OCI-LY7 (cell line): Measurements from ENCODE around the gene SETBP1. TPM values are rescaled to one million over a fixed set of nuclear protein-coding genes. Genes with fewer than 3 reads are reported as not detected.

Experiments
- BruUV-seq: library from RNA; stranded (reverse); fragments of 400-500 nt; replicated peaks from 2 replicates; lab custom pipeline; 2021; lab: Mats Ljungman, UMichigan
- CTCF ChIA-PET: fragments of 300-600 bp; sonication (Branson Sonifier 250); formaldehyde crosslinking; loops from one replicate; lab custom pipeline; 2022; ENCODE audit warnings: antibody characterized with exemption; ENCODE audit not compliant: unreplicated experiment; lab: Charles Lee
- POLR2A ChIA-PET: fragments of 300-600 bp; sonication (Branson Sonifier 250); formaldehyde crosslinking; loops from one replicate; lab custom pipeline; 2022; ENCODE audit warnings: antibody characterized with exemption; lab: Charles Lee
- DNase-seq: peaks from one replicate; pipeline ENCODE4 v3.0.0-alpha.2; 2015; ENCODE audit warnings: low spot score
- H2AFZ ChIP-seq: fragments of 200-600 bp; sonication (generic), shearing (Covaris generic); 2 replicates; pipeline ENCODE4 v1.6.1; 2014; ENCODE audit warnings: mild to moderate bottlenecking, antibody characterized with exemption, low read length, moderate library complexity
- H3K27ac ChIP-seq: fragments of 200-600 bp; sonication (generic); 2 replicates; pipeline ENCODE4 v1.5.1; 2014; ENCODE audit warnings: mixed run types, low read depth, mild to moderate bottlenecking, moderate library complexity, low read length, inconsistent platforms; ENCODE audit not compliant: poor library complexity, severe bottlenecking
- H3K36me3 ChIP-seq: fragments of 200-600 bp; sonication (generic); 2 replicates; pipeline ENCODE4 v1.6.1; 2014; ENCODE audit warnings: mild to moderate bottlenecking, antibody characterized with exemption, low read length, moderate library complexity, mixed read lengths; ENCODE audit not compliant: insufficient read depth
- H3K4me1 ChIP-seq: fragments of 200-600 bp; sonication (generic); 2 replicates; pipeline ENCODE4 v1.5.1; 2014; ENCODE audit warnings: mild to moderate bottlenecking, low read length; ENCODE audit not compliant: insufficient read depth, poor library complexity, severe bottlenecking
- H3K4me2 ChIP-seq: fragments of 200-600 bp; sonication (generic); 2 replicates; pipeline ENCODE4 v1.6.1; 2014; ENCODE audit warnings: mild to moderate bottlenecking, low read length
- H3K4me3 ChIP-seq: fragments of 200-600 bp; sonication (generic); 2 replicates; pipeline ENCODE4 v1.5.1; 2014; ENCODE audit warnings: mild to moderate bottlenecking, low read depth, low read length; ENCODE audit not compliant: poor library complexity, severe bottlenecking
- H3K79me2 ChIP-seq: fragments of 200-600 bp; sonication (generic); 2 replicates; pipeline ENCODE4 v1.6.1; 2016; ENCODE audit warnings: low read depth, mild to moderate bottlenecking, low read length, moderate library complexity, mixed read lengths; ENCODE audit not compliant: insufficient read depth
- H3K9me2 ChIP-seq: fragments of 200-600 bp; sonication (generic); 2 replicates; pipeline ENCODE4 v1.6.1; 2016; ENCODE audit warnings: mild to moderate bottlenecking, low read length, mixed read lengths; ENCODE audit not compliant: insufficient read depth
- H3K9me3 ChIP-seq: fragments of 200-600 bp; sonication (generic); 2 replicates; pipeline ENCODE4 v1.6.1; 2014; ENCODE audit warnings: mild to moderate bottlenecking, mixed run types, low read length, mixed read lengths
- H4K20me1 ChIP-seq: fragments of 200-600 bp; sonication (generic); 2 replicates; pipeline ENCODE4 v1.6.1; 2014; ENCODE audit warnings: mild to moderate bottlenecking, antibody characterized with exemption, low read length, moderate library complexity, mixed read lengths; ENCODE audit not compliant: insufficient read depth
- CTCF ChIP-seq: fragments of 200-600 bp; sonication (generic); conservative IDR thresholded peaks from 2 replicates; pipeline ENCODE4 v1.5.1; 2014; ENCODE audit warnings: mild to moderate bottlenecking, antibody characterized with exemption, low read length, moderate library complexity, mixed read lengths
- EZH2phosphoT487 ChIP-seq: fragments of 200-600 bp; sonication (generic); IDR thresholded peaks from 2 replicates; pipeline ENCODE4 v1.6.1; 2018; ENCODE audit warnings: low read depth, borderline replicate concordance, mild to moderate bottlenecking, mixed run types, antibody characterized with exemption, low read length, moderate library complexity, mixed read lengths
- intact Hi-C: fragments of 100-400 bp; cut with micrococcal nuclease; formaldehyde crosslinking; loops from one replicate; pipeline ENCODE4 v1.10.0; 2022; ENCODE audit not compliant: unreplicated experiment
- total RNA-seq, 2 experiments: library from RNA; depleted of rRNA in 1 of 2; stranded (reverse); fragments of >200 nt in 1 of 2; shearing (Covaris generic) in 1 of 2; gene quantifications; 2 replicates each; pipeline ENCODE4 v1.2.3, GENCODE V29; 2014 to 2022

The SETBP1 gene
- total RNA-seq, 2 experiments from 2014 or later: 2.6 to 9.1 TPM

GRCh38 chr18:45023519-45023918 lies 342.8 kb downstream of the SETBP1 start:
- no TSS peak for BruUV-seq
- Histone ChIP-seq H3K9me3 (no peaks in the 10 kb centered on the region), H3K4me2 (no peak overlapping the region)

GRCh38 chr18:45024357-45025088 lies 343.8 kb downstream of the SETBP1 start:
- TF ChIP-seq CTCF: no peak
- Histone ChIP-seq H3K9me2 (no peaks in the 10 kb centered on the region), H4K20me1 (no peaks in the 10 kb centered on the region), H3K4me3 (no peak overlapping the region), H3K4me2 (no peak overlapping the region), H3K36me3 (no peaks in the 10 kb centered on the region), H3K27ac (no peak overlapping the region), H3K79me2 (no peaks in the 10 kb centered on the region), H3K4me1 (no peaks in the 10 kb centered on the region), H2AFZ (no peak overlapping the region), H3K9me3 (no peaks in the 10 kb centered on the region)
- ChIA-PET CTCF (no interaction called here), POLR2A (no interaction called here)
- intact Hi-C loops: no loop called here
- no peak for DNase-seq
- BruUV-seq: no TSS peak

More at GRCh38 chr18:45023519-45023918, 342.8 kb downstream of the SETBP1 start:
- no peak for TF ChIP-seq EZH2phosphoT487
- no peak for TF ChIP-seq CTCF
- Histone ChIP-seq H4K20me1 (no peaks in the 10 kb centered on the region), H3K4me3 (no peak overlapping the region), H3K4me1 (no peaks in the 10 kb centered on the region), H3K27ac (no peak overlapping the region), H2AFZ (no peak overlapping the region), H3K9me2 (no peaks in the 10 kb centered on the region), H3K36me3 (no peaks in the 10 kb centered on the region), H3K79me2 (no peaks in the 10 kb centered on the region)
- DNase-seq: no peak
- intact Hi-C loops: no loop called here
- ChIA-PET POLR2A (no interaction called here), CTCF (no interaction called here)

- TF ChIP-seq CTCF: no peak
- TF ChIP-seq EZH2phosphoT487: no peak
- H3K9me3 ChIP-seq: no peaks in the 10 kb centered on the region
- H4K20me1 ChIP-seq: no peaks in the 10 kb centered on the region
- POLR2A ChIA-PET: no interaction called here
- no peaks in the 10 kb centered on the region for H3K9me2 ChIP-seq
- BruUV-seq: no TSS peak
- no peak overlapping the region for H3K27ac ChIP-seq
- H3K36me3 ChIP-seq: no peaks in the 10 kb centered on the region
- no peak overlapping the region for H3K4me2 ChIP-seq
- no peaks in the 10 kb centered on the region for H3K4me1 ChIP-seq
- CTCF ChIA-PET: no interaction called here
- DNase-seq: no peak
- no peak overlapping the region for H2AFZ ChIP-seq
- intact Hi-C loops: no loop called here
- no peak overlapping the region for H3K4me3 ChIP-seq
- no peaks in the 10 kb centered on the region for H3K79me2 ChIP-seq
Observed at GRCh38 chr18:45025089-45025450, 344.4 kb downstream of the SETBP1 start.
